SU-DHL-6 (cell line): Measurements from ENCODE around the gene MYO19.

Experiments used
- EZH2phosphoT487 ChIP-seq: fragments of 200-600 bp; sonication (generic), shearing (Covaris generic); conservative IDR thresholded peaks from 2 replicates; pipeline ENCODE4 v1.6.1; 2018; ENCODE audit warnings: mild to moderate bottlenecking, antibody characterized with exemption, low read length, moderate library complexity, mixed read lengths
- TF ChIP-seq, protein P1 (sequence below): fragments of 200-600 bp; sonication (generic); IDR thresholded peaks from one replicate; pipeline ENCODE4 v1.5.1; 2017; ENCODE audit warnings: antibody characterized with exemption, mild to moderate bottlenecking, low read length, moderate library complexity; ENCODE audit not compliant: insufficient read depth, poor library complexity, severe bottlenecking

DNA sequence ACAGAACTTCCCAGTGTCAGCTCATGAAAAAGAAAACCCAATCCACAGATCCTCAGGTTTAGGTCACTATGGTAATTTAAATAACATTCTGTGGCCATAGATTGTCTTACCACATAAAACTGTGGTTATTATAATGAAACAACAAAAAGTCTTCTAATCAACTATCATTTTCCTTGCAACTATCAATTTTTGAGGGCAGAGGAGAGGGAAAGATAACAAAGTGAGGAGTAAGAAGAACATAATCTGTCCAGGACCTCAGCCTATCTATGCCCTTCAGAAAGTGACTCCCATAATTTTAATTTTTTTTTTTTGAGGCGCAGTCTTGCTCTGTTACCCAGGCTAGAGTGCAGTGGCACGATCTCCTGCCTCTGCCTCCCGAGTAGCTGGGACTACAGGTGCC lies 6.0 kb upstream of the MYO19 start:
- TF ChIP-seq, protein P1, sequence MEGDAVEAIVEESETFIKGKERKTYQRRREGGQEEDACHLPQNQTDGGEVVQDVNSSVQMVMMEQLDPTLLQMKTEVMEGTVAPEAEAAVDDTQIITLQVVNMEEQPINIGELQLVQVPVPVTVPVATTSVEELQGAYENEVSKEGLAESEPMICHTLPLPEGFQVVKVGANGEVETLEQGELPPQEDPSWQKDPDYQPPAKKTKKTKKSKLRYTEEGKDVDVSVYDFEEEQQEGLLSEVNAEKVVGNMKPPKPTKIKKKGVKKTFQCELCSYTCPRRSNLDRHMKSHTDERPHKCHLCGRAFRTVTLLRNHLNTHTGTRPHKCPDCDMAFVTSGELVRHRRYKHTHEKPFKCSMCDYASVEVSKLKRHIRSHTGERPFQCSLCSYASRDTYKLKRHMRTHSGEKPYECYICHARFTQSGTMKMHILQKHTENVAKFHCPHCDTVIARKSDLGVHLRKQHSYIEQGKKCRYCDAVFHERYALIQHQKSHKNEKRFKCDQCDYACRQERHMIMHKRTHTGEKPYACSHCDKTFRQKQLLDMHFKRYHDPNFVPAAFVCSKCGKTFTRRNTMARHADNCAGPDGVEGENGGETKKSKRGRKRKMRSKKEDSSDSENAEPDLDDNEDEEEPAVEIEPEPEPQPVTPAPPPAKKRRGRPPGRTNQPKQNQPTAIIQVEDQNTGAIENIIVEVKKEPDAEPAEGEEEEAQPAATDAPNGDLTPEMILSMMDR = no peak
- no peak for TF ChIP-seq EZH2phosphoT487
